Memory B cell (primary cell): Measurements from ENCODE around the gene FST.

Experiments used
- ATAC-seq: fragments of 150-1000 bp; cut with Tn5 transposase; 2 replicates; pipeline ENCODE4 v1.10.0; 2021; ENCODE audit warnings: low read depth, mild to moderate bottlenecking, moderate library complexity
- DNase-seq, 2 donors: peaks; one replicate each; pipeline ENCODE4 v3.0.0; 2022; ENCODE audit warnings: low spot score in 2 of 2
- H3K27ac Mint-ChIP-seq: one replicate; pipeline ENCODE4 v1.8.0; 2022; ENCODE audit warnings: mild to moderate bottlenecking, moderate library complexity, mixed read lengths
- H3K27me3 Mint-ChIP-seq: one replicate; pipeline ENCODE4 v1.8.0; 2022; ENCODE audit warnings: mixed read lengths
- H3K36me3 Mint-ChIP-seq: one replicate; pipeline ENCODE4 v1.8.0; 2022; ENCODE audit warnings: mild to moderate bottlenecking, mixed read lengths
- H3K4me1 Mint-ChIP-seq: one replicate; pipeline ENCODE4 v1.8.0; 2022; ENCODE audit warnings: mixed read lengths
- H3K4me3 Mint-ChIP-seq: one replicate; pipeline ENCODE4 v1.8.0; 2022; ENCODE audit warnings: mild to moderate bottlenecking, moderate library complexity, mixed read lengths
- H3K9me3 Mint-ChIP-seq: one replicate; pipeline ENCODE4 v1.8.0; 2022; ENCODE audit warnings: mixed read lengths

FST gene

GRCh38 chr5:53515988-53516387 is 35.6 kb downstream of the FST start:
- no peaks in the 10 kb centered on the region for H3K36me3 Mint-ChIP-seq
- DNase-seq = no peak
- H3K27me3 Mint-ChIP-seq = peaks cover 3% of the 10 kb centered on the region
- H3K4me3 Mint-ChIP-seq = no peak overlapping the region
- no peaks in the 10 kb centered on the region for H3K4me1 Mint-ChIP-seq
- no peak overlapping the region for H3K27ac Mint-ChIP-seq
- peaks cover 8% of the 10 kb centered on the region for H3K9me3 Mint-ChIP-seq
- no peak for ATAC-seq

GRCh38 chr5:53520813-53521212 is 40.4 kb downstream of the FST start:
- no peak for ATAC-seq
- Mint-ChIP-seq H3K4me3 (no peak overlapping the region), H3K27ac (no peak overlapping the region), H3K4me1 (no peaks in the 10 kb centered on the region), H3K27me3 (peaks cover 1% of the 10 kb centered on the region), H3K36me3 (no peaks in the 10 kb centered on the region), H3K9me3 (peaks cover 5% of the 10 kb centered on the region)
- no peak for DNase-seq
